ENCODE data around the gene APOBEC3H.

APOBEC3H gene

DNA sequence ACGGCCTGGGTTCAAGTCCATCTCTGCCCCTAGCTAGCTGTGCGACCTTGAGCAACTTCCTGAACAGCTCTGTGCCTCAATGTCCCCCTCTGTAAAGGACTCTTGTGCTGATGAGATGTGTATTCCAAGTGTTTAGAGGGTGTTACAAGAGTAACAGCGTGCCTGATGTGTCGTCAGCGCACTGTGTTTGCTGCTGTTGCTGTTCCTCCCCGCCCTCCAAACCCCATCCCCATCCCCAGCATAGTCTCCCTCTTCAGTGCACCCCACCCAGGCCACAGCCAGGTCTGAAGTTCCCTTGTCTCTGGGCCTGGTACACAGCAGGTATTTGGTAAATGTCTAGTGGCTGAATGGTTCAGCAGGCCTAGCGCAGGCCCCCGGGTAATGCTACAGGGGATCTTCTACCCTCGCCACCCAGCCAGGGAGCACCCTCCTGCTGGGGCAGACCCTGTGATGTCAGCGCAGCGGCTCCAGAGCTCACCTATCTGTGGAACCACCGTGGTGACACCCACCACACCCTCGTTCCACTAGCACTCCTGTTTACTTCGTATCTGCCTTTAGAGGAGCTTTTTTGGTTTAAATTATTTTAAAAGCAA lies 45.1 kb downstream of the APOBEC3H start:
- Histone ChIP-seq H3K4ac (ENCODE audit: low read depth, low read length) (no peak overlapping the region), H4K8ac (ENCODE audit: low read depth, low read length) (no peak overlapping the region), H2BK5ac (ENCODE audit: low read depth, low read length, poor library complexity) (no peak overlapping the region), H3K9me3 (ENCODE audit: insufficient read depth, low read depth, low read length) (peaks cover 1% of the 10 kb centered on the region), H3K23ac (ENCODE audit: low read length) (no peak overlapping the region), H3K4me2 (ENCODE audit: low read length) (no peak overlapping the region), H3K4me1 (ENCODE audit: control insufficient read depth in 1 of 2, insufficient read depth in 2 of 2, low read length in 2 of 2) (peaks cover 7 to 10% of the 10 kb centered on the region in 2 experiments), H4K12ac (ENCODE audit: low read depth, low read length) (no peak overlapping the region), H2BK12ac (ENCODE audit: low read length) (no peak overlapping the region), H2AFZ (ENCODE audit: insufficient read depth, low read length, poor library complexity) (no peak overlapping the region), H3K79me1 (ENCODE audit: low read length) (peaks cover 7% of the 10 kb centered on the region), H3K27ac (ENCODE audit: low read depth, low read length) (no peak overlapping the region), H3K9ac (ENCODE audit: low read length) (no peak overlapping the region), H2AK5ac (ENCODE audit: low read length) (no peak overlapping the region), H3K79me2 (ENCODE audit: control insufficient read depth, insufficient read depth, low read length, poor library complexity) (peaks cover 4% of the 10 kb centered on the region), H3K14ac (ENCODE audit: low read length) (no peak overlapping the region), H3K36me3 (ENCODE audit: control insufficient read depth in 1 of 2, insufficient read depth in 2 of 2, low read length in 2 of 2) (no peaks in the 10 kb centered on the region), H3K4me3 (ENCODE audit: low read depth, low read length) (no peak overlapping the region), H3K27me3 (ENCODE audit: insufficient read depth, low read length) (no peaks in the 10 kb centered on the region), H3K18ac (ENCODE audit: low read length) (no peak overlapping the region), H2BK120ac (ENCODE audit: insufficient read depth, low read length, poor library complexity) (no peak overlapping the region), H4K91ac (ENCODE audit: low read depth, low read length) (no peak overlapping the region)
- DNase-seq: no peak
- WGBS (ENCODE audit: extremely low coverage, insufficient coverage, insufficient read length): no CpG with 5 or more reads among the region's 14 CpGs

- Histone ChIP-seq H3K4ac (ENCODE audit: low read depth, low read length) (no peak overlapping the region), H4K8ac (ENCODE audit: low read depth, low read length) (no peak overlapping the region), H2BK5ac (ENCODE audit: low read depth, low read length, poor library complexity) (no peak overlapping the region), H4K91ac (ENCODE audit: low read depth, low read length) (no peak overlapping the region), H3K23ac (ENCODE audit: low read length) (no peak overlapping the region), H3K4me1 (ENCODE audit: control insufficient read depth in 1 of 2, insufficient read depth in 2 of 2, low read length in 2 of 2) (peaks cover 7 to 10% of the 10 kb centered on the region in 2 experiments), H2AK5ac (ENCODE audit: low read length) (no peak overlapping the region), H2BK12ac (ENCODE audit: low read length) (no peak overlapping the region), H3K4me2 (ENCODE audit: low read length) (peak overlapping the region; percentile 91), H2BK120ac (ENCODE audit: insufficient read depth, low read length, poor library complexity) (no peak overlapping the region), H3K14ac (ENCODE audit: low read length) (no peak overlapping the region), H3K27ac (ENCODE audit: low read depth, low read length) (no peak overlapping the region), H3K9me3 (ENCODE audit: insufficient read depth, low read depth, low read length) (peaks cover 2% of the 10 kb centered on the region), H3K79me2 (ENCODE audit: control insufficient read depth, insufficient read depth, low read length, poor library complexity) (peaks cover 4% of the 10 kb centered on the region), H3K18ac (ENCODE audit: low read length) (no peak overlapping the region), H3K79me1 (ENCODE audit: low read length) (peaks cover 7% of the 10 kb centered on the region), H4K12ac (ENCODE audit: low read depth, low read length) (no peak overlapping the region), H2AFZ (ENCODE audit: insufficient read depth, low read length, poor library complexity) (no peak overlapping the region), H3K4me3 (ENCODE audit: low read depth, low read length) (no peak overlapping the region), H3K9ac (ENCODE audit: low read length) (no peak overlapping the region), H3K27me3 (ENCODE audit: insufficient read depth, low read length) (no peaks in the 10 kb centered on the region), H3K36me3 (ENCODE audit: control insufficient read depth in 1 of 2, insufficient read depth in 2 of 2, low read length in 2 of 2) (no peaks in the 10 kb centered on the region)
- peak in 1 of 2 donors; percentile 19 for DNase-seq
- no CpG with 5 or more reads among the region's 22 CpGs for WGBS (ENCODE audit: extremely low coverage, insufficient coverage, insufficient read length)
Observed at GRCh38 chr22:39144101-39144767, 47.2 kb downstream of the APOBEC3H start.

DNA sequence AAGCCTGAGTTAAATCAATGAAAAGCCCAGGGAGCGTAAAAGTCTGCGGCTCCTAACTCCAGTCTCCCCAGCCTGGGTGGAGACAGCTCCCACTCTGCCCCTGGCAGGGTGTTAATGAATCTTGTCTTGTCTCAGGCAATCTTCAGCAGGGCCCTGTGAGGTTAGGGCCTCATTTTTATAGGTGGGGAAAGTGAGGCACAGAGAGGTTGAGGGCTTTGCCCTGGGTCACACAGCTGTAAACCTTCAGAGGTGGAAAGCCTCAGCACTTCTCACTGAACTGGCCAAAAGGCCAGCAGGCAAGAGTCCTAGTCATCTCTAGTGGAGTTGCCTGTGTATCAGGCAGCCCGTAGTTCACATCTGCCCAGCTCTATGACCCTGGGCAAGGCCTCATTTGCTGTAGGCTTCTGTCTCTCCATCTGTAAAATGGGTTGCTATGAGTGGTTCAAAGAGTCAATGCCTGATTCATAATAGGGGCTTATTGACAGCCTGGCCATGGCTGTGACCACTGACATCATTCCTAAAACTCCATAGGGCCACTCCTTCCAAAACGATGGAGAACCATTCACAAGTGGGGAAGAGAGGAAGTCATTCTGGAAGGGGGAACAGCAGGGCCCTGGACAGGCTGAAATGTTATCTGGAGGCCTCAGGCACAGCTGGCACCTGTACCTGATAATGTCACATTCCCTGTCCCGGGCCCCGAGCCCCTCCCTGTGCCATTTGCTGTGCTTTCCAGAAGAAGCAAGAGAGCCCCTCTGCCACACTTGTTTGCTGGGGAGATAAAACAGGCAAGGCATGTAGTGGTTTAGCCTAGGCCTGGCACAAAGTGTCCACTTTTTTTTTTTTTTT lies 49.4 kb downstream of the APOBEC3H start:
- no CpG with 5 or more reads among the region's 6 CpGs for WGBS (ENCODE audit: extremely low coverage, insufficient coverage, insufficient read length)
- H3K79me2 ChIP-seq (ENCODE audit: control insufficient read depth, insufficient read depth, low read length, poor library complexity): peaks cover 4% of the 10 kb centered on the region
- H3K4me2 ChIP-seq (ENCODE audit: low read length): peak overlapping the region; percentile 77
- H2BK120ac ChIP-seq (ENCODE audit: insufficient read depth, low read length, poor library complexity): peak overlapping the region; percentile 5
- H2BK5ac ChIP-seq (ENCODE audit: low read depth, low read length, poor library complexity): no peak overlapping the region
- no peak overlapping the region for H2BK12ac ChIP-seq (ENCODE audit: low read length)
- H2AFZ ChIP-seq (ENCODE audit: insufficient read depth, low read length, poor library complexity): no peak overlapping the region
- no peak overlapping the region for H4K91ac ChIP-seq (ENCODE audit: low read depth, low read length)
- no peaks in the 10 kb centered on the region for H3K36me3 ChIP-seq (ENCODE audit: control insufficient read depth in 1 of 2, insufficient read depth in 2 of 2, low read length in 2 of 2)
- H3K4ac ChIP-seq (ENCODE audit: low read depth, low read length): no peak overlapping the region
- H2AK5ac ChIP-seq (ENCODE audit: low read length): no peak overlapping the region
- H3K23ac ChIP-seq (ENCODE audit: low read length): no peak overlapping the region
- no peak for DNase-seq
- no peak overlapping the region for H3K18ac ChIP-seq (ENCODE audit: low read length)
- no peak overlapping the region for H4K8ac ChIP-seq (ENCODE audit: low read depth, low read length)
- peaks cover 7 to 10% of the 10 kb centered on the region in 2 experiments for H3K4me1 ChIP-seq (ENCODE audit: control insufficient read depth in 1 of 2, insufficient read depth in 2 of 2, low read length in 2 of 2)
- peaks cover 7% of the 10 kb centered on the region for H3K79me1 ChIP-seq (ENCODE audit: low read length)
- H3K27me3 ChIP-seq (ENCODE audit: insufficient read depth, low read length): no peaks in the 10 kb centered on the region
- H3K27ac ChIP-seq (ENCODE audit: low read depth, low read length): no peak overlapping the region
- no peak overlapping the region for H3K9ac ChIP-seq (ENCODE audit: low read length)
- H4K12ac ChIP-seq (ENCODE audit: low read depth, low read length): no peak overlapping the region
- no peak overlapping the region for H3K4me3 ChIP-seq (ENCODE audit: low read depth, low read length)
- peaks cover 2% of the 10 kb centered on the region for H3K9me3 ChIP-seq (ENCODE audit: insufficient read depth, low read depth, low read length)
- H3K14ac ChIP-seq (ENCODE audit: low read length): no peak overlapping the region

- no peak for DNase-seq
- Histone ChIP-seq H2BK5ac (ENCODE audit: low read depth, low read length, poor library complexity) (no peak overlapping the region), H2AFZ (ENCODE audit: insufficient read depth, low read length, poor library complexity) (no peak overlapping the region), H3K27me3 (ENCODE audit: insufficient read depth, low read length) (no peaks in the 10 kb centered on the region), H3K4me2 (ENCODE audit: low read length) (no peak overlapping the region), H4K12ac (ENCODE audit: low read depth, low read length) (no peak overlapping the region), H4K8ac (ENCODE audit: low read depth, low read length) (no peak overlapping the region), H2AK5ac (ENCODE audit: low read length) (no peak overlapping the region), H3K4me1 (ENCODE audit: control insufficient read depth in 1 of 2, insufficient read depth in 2 of 2, low read length in 2 of 2) (peaks cover 7 to 12% of the 10 kb centered on the region in 2 experiments), H3K4ac (ENCODE audit: low read depth, low read length) (no peak overlapping the region), H3K36me3 (ENCODE audit: control insufficient read depth in 1 of 2, insufficient read depth in 2 of 2, low read length in 2 of 2) (no peaks in the 10 kb centered on the region), H3K9me3 (ENCODE audit: insufficient read depth, low read depth, low read length) (peaks cover 2% of the 10 kb centered on the region), H3K23ac (ENCODE audit: low read length) (no peak overlapping the region), H3K18ac (ENCODE audit: low read length) (no peak overlapping the region), H2BK12ac (ENCODE audit: low read length) (no peak overlapping the region), H3K9ac (ENCODE audit: low read length) (no peak overlapping the region), H3K14ac (ENCODE audit: low read length) (no peak overlapping the region), H4K91ac (ENCODE audit: low read depth, low read length) (no peak overlapping the region), H2BK120ac (ENCODE audit: insufficient read depth, low read length, poor library complexity) (no peak overlapping the region), H3K79me2 (ENCODE audit: control insufficient read depth, insufficient read depth, low read length, poor library complexity) (peaks cover 4% of the 10 kb centered on the region), H3K27ac (ENCODE audit: low read depth, low read length) (no peak overlapping the region), H3K4me3 (ENCODE audit: low read depth, low read length) (no peak overlapping the region), H3K79me1 (ENCODE audit: low read length) (peaks cover 8% of the 10 kb centered on the region)
- WGBS (ENCODE audit: extremely low coverage, insufficient coverage, insufficient read length): no CpG with 5 or more reads among the region's 5 CpGs
Observed at GRCh38 chr22:39147335-39148025, 50.4 kb downstream of the APOBEC3H start.
